ENCODE results near the gene NID2.

DNA sequence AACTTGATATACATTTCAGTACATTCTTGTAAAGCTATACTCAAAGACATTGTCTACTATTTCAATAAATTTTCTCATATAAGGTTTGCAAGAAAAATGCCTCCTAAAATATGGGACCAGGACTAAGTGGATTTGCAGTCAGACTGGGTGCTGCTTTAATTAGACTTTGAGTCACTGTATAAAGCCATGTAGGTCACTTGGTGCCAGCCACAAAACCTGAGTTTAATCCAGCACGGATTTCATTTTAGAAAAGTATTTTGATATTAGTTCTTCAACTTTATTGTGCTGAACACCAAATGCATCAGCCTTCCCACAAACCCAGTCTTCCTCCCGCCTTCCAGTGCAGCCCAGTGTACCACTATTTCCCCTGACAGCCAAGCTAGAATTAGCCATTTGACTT lies 9.9 kb upstream of the NID2 start:
- TF ChIP-seq, protein P1, sequence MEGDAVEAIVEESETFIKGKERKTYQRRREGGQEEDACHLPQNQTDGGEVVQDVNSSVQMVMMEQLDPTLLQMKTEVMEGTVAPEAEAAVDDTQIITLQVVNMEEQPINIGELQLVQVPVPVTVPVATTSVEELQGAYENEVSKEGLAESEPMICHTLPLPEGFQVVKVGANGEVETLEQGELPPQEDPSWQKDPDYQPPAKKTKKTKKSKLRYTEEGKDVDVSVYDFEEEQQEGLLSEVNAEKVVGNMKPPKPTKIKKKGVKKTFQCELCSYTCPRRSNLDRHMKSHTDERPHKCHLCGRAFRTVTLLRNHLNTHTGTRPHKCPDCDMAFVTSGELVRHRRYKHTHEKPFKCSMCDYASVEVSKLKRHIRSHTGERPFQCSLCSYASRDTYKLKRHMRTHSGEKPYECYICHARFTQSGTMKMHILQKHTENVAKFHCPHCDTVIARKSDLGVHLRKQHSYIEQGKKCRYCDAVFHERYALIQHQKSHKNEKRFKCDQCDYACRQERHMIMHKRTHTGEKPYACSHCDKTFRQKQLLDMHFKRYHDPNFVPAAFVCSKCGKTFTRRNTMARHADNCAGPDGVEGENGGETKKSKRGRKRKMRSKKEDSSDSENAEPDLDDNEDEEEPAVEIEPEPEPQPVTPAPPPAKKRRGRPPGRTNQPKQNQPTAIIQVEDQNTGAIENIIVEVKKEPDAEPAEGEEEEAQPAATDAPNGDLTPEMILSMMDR (IDR thresholded peaks at IDR 0.05; ENCODE audit: poor library complexity): no peak
- TF ChIP-seq EZH2phosphoT487 (IDR thresholded peaks at IDR 0.05; ENCODE audit: low read depth, severe bottlenecking, unreplicated experiment): no peak
